HAP-1 (cell line): Measurements from ENCODE around the gene OR2L8.
"Not testable (repeated sequence)": the region's sequence is repeated elsewhere in the genome, so short reads cannot be mapped to it uniquely, and the experiment has no call there.

Source experiments
- DNase-seq, 2 experiments: peaks; one replicate each; pipeline ENCODE4 v3.0.0-alpha.2; 2016 to 2020; ENCODE audit warnings: low spot score in 2 of 2
- H3K27me3 ChIP-seq: fragments of 250-450 bp; sonication (Bioruptor Pico); 2 replicates; pipeline ENCODE4 v1.5.1; 2020; ENCODE audit warnings: low read depth, mild to moderate bottlenecking, moderate library complexity
- H3K36me3 ChIP-seq: fragments of 250-450 bp; sonication (Bioruptor Pico); replicated peaks from 2 replicates; pipeline ENCODE4 v1.5.1; 2020; ENCODE audit warnings: mild to moderate bottlenecking
- H3K4me1 ChIP-seq: fragments of 250-450 bp; sonication (Bioruptor Pico); 2 replicates; pipeline ENCODE4 v1.5.1; 2020; ENCODE audit warnings: mild to moderate bottlenecking
- H3K4me3 ChIP-seq: fragments of 250-450 bp; sonication (Bioruptor Pico); 2 replicates; pipeline ENCODE4 v1.5.1; 2020; ENCODE audit warnings: mild to moderate bottlenecking, moderate library complexity
- H3K9me3 ChIP-seq: fragments of 250-450 bp; sonication (Bioruptor Pico); 2 replicates; pipeline ENCODE4 v1.5.1; 2020; ENCODE audit warnings: mild to moderate bottlenecking, moderate library complexity
- in situ Hi-C: fragments of 300-500 bp; cut with MboI; formaldehyde crosslinking; loops from 3 replicates; pipeline ENCODE4 v1.14.3; 2020; ENCODE audit warnings: low sequenced_read_pairs, inconsistent platforms, mixed read lengths

Gene OR2L8

DNA sequence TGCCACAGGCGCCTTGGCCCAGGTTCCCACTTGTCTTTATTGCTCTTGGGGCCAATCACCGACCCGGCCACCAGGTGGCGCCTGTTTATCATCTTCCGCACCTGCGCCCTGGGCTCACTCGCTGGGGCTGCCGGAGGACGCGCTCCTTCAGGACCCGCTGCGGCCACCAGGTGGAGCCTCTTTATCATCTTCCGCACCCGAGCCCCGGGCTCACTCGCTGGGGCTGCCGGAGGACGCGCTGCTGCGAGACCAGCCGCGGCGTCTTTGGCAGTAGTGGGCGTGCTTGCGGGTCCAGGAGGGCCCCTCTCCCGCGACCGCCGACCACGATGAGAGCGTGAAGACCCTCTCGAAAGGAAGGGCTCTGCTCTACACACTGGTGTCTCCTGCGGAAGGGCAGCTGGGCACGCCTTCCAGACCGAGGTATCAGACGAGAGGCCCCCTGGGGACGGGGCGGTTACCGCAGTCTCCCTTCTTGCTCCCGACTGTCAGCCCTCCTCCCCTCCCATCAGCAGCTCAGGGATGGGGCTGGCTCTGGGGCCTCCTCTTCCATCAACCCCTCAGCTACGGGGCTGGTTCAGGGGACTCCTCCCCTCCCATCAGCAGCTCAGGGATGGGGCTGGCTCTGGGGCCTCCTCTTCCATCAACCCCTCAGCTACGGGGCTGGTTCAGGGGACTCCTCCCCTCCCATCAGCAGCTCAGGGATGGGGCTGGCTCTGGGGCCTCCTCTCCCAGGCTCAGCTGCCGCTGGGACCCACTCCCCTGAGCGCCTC lies 11.5 kb upstream of the OR2L8 start:
- H3K4me3 ChIP-seq: peak overlapping the region; percentile 40
- DNase-seq: peak; percentile 84 to 98
- H3K27me3 ChIP-seq, H3K4me1 ChIP-seq, in situ Hi-C loops, H3K36me3 ChIP-seq, H3K9me3 ChIP-seq: not testable (repeated sequence)

DNA sequence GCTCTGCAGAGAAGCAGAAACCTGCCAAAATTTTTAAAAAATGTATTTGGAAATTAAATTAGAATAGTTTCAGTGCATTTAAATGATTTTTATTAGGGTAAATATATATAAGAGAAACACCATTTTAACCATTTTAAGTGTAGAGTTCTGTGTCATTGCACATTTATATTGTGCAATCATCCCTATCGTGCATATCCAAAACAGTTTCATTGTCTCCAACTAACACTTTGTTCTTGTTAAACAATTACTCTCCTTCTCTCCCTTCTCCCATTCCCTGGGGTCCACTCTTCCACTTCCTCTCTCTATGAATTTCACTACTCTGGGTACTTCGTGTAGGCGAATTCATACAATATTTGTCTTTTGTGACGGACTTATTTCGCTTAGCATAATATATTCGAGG lies 6.0 kb upstream of the OR2L8 start:
- no peaks in the 10 kb centered on the region for H3K9me3 ChIP-seq
- no peak for DNase-seq
- no peaks in the 10 kb centered on the region for H3K36me3 ChIP-seq
- H3K4me1 ChIP-seq: no peaks in the 10 kb centered on the region
- no peaks in the 10 kb centered on the region for H3K27me3 ChIP-seq
- in situ Hi-C loops: no loop called here
- no peak overlapping the region for H3K4me3 ChIP-seq

DNA sequence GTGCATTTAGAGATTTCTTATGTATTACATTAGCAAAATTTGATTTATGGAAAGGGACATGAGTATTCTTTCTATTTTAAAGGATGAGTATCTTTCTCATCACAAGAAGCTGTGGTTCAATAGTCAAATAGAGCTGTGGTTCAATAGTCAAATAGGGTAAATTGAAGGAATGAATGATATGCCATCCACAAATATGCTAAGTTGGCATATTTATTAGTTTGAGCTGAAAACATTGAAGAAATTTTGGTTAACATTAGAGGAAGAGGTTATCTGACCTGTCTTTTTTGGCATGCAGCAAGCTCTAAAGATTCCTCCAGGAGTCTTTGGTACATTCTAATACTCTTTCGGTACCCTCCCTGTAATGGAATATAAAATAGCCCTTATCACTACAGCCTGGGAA lies 4.8 kb downstream of the OR2L8 start:
- in situ Hi-C loops: no loop called here
- no peaks in the 10 kb centered on the region for H3K4me1 ChIP-seq
- DNase-seq: no peak

DNA sequence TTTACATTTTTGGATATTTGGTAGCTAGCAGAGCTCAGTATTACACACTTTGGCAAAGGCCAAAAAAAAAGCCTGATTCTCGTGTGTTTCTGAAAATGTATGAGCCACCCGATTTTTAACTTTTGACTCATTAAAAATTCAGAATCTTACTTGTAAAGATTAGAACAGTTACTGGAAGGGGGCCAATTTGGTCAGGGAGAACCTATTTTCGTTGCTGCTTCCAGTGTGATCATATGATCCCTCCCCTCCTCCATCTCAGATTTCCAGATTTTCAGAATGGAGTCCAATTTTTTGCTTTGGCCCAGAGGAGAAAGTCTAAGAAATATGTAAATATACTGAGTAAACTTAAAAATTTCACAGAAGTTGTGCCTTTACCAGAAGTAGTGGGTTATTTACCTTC lies 13.1 kb downstream of the OR2L8 start:
- no peaks in the 10 kb centered on the region for H3K27me3 ChIP-seq
- no peaks in the 10 kb centered on the region for H3K4me1 ChIP-seq
- no peak overlapping the region for H3K4me3 ChIP-seq
- DNase-seq: no peak
- no peaks in the 10 kb centered on the region for H3K36me3 ChIP-seq
- no peaks in the 10 kb centered on the region for H3K9me3 ChIP-seq
- in situ Hi-C loops: no loop called here

More for the DNA sequence above, 4.8 kb downstream of the OR2L8 start:
- no peaks in the 10 kb centered on the region for H3K36me3 ChIP-seq
- no peaks in the 10 kb centered on the region for H3K9me3 ChIP-seq
- H3K4me3 ChIP-seq: no peak overlapping the region
- no peaks in the 10 kb centered on the region for H3K27me3 ChIP-seq

DNA sequence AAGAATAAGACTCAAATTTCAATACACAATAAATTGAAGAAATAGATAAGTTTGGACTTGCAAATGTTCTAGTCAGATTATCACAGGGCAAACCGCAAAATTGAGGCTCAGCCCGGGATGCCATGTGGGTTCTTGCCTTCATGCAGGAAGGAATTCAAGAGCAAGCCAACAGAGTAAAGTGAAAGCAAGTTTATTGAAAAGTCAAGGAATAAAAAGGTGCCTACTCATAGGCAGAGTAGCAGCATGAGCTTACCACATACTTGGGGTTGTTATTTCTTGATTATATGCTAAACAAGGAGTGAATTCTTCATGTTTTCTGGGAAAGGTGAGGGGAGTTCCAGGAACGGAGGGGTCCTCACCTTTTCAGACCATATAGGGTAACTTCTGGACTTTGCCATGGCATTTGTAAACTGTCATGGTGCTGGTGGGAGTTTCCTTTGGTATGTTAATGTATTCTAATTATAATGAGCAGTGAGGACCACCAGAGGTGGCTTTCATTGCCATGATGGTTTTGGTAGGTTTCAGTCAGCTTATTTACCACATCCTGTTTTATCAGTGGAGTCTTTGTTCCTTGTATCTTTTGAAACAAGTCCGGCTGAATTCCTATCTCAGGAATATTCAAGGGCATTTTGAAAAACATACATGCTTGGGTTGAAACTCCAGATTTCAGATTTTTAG lies 14.4 kb downstream of the OR2L8 start:
- Histone ChIP-seq H3K4me3 (no peak overlapping the region), H3K4me1 (no peaks in the 10 kb centered on the region), H3K27me3 (no peaks in the 10 kb centered on the region), H3K36me3 (no peaks in the 10 kb centered on the region), H3K9me3 (no peaks in the 10 kb centered on the region)
- no peak for DNase-seq
- in situ Hi-C loops: no loop called here

DNA sequence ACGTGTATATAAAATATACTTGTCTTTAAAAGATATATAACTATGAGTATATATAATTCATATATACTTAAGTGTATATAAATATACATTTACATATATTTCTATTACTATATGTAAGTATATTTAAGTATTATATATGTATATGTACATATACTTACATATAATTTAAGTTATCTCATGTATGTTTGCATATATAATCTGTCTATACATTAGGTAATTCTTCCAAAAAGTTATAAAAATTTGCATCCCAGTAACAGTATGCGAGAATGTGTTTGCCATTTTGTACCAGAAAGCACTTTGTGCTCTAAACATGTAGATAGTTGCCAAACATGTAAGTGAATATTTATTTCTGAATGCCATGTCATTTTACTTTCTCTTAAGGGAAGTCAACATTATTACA lies 16.3 kb downstream of the OR2L8 start, which contains the start of gene OR2AK2:
TSS of gene OR2AK2 (plus strand) at position 301 of the 400 bp plus-strand sequence. CDS start 144 bp downstream, outside the sequence.
- H3K4me3 ChIP-seq: no peak within 1 kb of the TSS
- in situ Hi-C loops: no loop called here
- H3K4me1 ChIP-seq: no peaks in the 10 kb centered on the region
- H3K27me3 ChIP-seq: no peaks in the 10 kb centered on the region
- no peaks in the 10 kb centered on the region for H3K9me3 ChIP-seq
- no peak for DNase-seq
- no peaks in the 10 kb centered on the region for H3K36me3 ChIP-seq

DNA sequence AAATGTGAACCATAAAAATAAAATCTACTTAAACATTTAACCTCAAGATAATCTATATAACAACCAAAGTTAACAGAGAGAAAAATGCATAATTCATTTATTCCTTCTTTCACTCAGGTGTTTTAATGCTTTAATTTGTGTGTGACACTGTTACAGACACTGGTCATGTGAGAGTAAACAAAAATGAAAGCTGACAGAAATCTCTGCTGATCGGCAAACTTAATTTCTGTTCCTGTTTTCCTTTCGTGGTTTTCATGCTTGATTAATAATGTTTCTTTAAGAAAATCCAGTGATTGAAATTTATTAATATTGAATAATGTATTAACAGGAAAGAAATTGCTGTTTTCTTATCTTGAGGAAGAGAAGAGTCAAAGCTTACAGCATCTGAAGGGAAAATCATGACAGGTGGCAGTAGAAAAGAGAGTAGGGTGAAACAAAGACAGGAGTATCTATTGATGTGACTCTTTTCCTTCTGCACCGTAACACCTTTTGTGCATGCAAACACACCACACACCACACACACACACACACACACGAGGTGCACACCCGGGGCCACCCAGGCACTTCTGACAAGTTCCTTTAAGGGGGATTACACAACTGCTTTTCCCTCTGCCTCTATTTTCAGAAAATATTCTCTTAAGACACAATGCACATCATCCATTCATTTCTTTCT lies 18.0 kb downstream of the OR2L8 start:
- no peaks in the 10 kb centered on the region for H3K4me1 ChIP-seq
- no peak overlapping the region for H3K4me3 ChIP-seq
- in situ Hi-C loops: no loop called here
- H3K9me3 ChIP-seq: no peaks in the 10 kb centered on the region
- no peaks in the 10 kb centered on the region for H3K27me3 ChIP-seq
- no peaks in the 10 kb centered on the region for H3K36me3 ChIP-seq
- DNase-seq: no peak

DNA sequence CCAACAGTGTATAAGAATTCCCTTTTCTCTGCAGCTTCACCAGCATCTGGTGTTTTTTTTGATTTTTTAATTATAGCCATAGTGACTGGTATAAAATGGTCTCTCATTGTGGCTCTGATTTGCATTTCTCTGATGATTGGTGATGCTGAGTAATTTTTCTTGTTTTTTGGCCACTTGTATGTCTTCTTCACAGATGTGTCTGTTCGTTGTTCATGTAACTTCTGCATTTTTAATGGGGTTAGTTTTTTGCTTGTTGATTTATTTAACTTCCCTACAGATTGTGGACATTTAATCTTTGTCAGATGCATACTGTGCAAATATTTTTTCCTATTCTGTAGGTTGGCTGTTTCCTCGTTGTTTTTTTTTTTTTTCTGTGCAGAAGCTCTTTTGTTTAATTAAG lies 44.3 kb downstream of the OR2L8 start:
- Histone ChIP-seq H3K9me3 (no peaks in the 10 kb centered on the region), H3K4me1 (no peaks in the 10 kb centered on the region), H3K27me3 (no peaks in the 10 kb centered on the region), H3K4me3 (no peak overlapping the region), H3K36me3 (no peaks in the 10 kb centered on the region)
- in situ Hi-C loops: no loop called here
- no peak for DNase-seq

DNA sequence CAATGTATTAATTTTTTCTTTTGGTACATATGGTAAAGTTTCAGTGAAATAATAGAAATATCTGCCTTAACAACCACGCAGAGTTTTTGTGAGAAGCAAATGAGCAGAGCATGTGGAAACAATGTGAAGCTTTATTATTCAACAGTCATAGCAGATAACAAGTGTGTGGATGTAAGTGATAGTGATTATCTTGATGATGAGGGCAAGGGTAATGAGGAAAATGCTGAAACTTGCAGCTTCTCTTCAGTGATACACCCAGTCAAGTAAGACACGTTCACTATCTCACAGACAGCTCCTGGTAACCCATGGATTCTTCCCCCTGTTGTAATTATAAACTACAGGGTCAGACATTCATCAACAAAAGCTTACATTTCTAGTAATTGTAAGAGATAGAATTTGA lies 50.2 kb downstream of the OR2L8 start:
- no peaks in the 10 kb centered on the region for H3K9me3 ChIP-seq
- no peaks in the 10 kb centered on the region for H3K36me3 ChIP-seq
- H3K4me1 ChIP-seq: no peaks in the 10 kb centered on the region
- in situ Hi-C loops: no loop called here
- no peak for DNase-seq
- no peak overlapping the region for H3K4me3 ChIP-seq
- no peaks in the 10 kb centered on the region for H3K27me3 ChIP-seq
